WTC11 (cell line): Measurements from ENCODE around the gene MCF2L. TPM values are rescaled to one million over a fixed set of nuclear protein-coding genes. Genes with fewer than 3 reads are reported as not detected.

Experiments
- ATAC-seq: fragments of 200-7000 bp; cut with Tn5 transposase; 2 replicates; pipeline ENCODE4 v1.10.0; 2021; ENCODE audit warnings: mild to moderate bottlenecking, moderate library complexity
- CTCF ChIA-PET: fragments of 300-600 bp; sonication (Branson Sonifier 250); formaldehyde crosslinking; loops from one replicate; lab custom pipeline; 2021; ENCODE audit warnings: antibody characterized with exemption; lab: Charles Lee
- POLR2A ChIA-PET: fragments of 350-600 bp; sonication (Branson Sonifier 250); formaldehyde crosslinking; loops from one replicate; lab custom pipeline; 2021; ENCODE audit warnings: antibody characterized with exemption; lab: Charles Lee
- DNase-seq: peaks from one replicate; pipeline ENCODE4 v3.0.0; 2021; ENCODE audit warnings: low spot score
- H3K27ac Mint-ChIP-seq: 2 replicates; pipeline ENCODE4 v1.8.0; 2021; ENCODE audit warnings: mixed read lengths
- H3K27me3 Mint-ChIP-seq: 2 replicates; pipeline ENCODE4 v1.8.0; 2021; ENCODE audit warnings: low read depth, mild to moderate bottlenecking, moderate library complexity, mixed read lengths
- H3K36me3 Mint-ChIP-seq: 2 replicates; pipeline ENCODE4 v1.8.0; 2021; ENCODE audit warnings: mixed read lengths
- H3K4me1 Mint-ChIP-seq: 2 replicates; pipeline ENCODE4 v1.8.0; 2022; ENCODE audit warnings: mixed read lengths
- H3K4me3 Mint-ChIP-seq: 2 replicates; pipeline ENCODE4 v1.8.0; 2021; ENCODE audit warnings: mild to moderate bottlenecking, moderate library complexity, mixed read lengths
- H3K9me3 Mint-ChIP-seq: 2 replicates; pipeline ENCODE4 v1.8.0; 2021; ENCODE audit warnings: mixed read lengths
- FOXP1 ChIP-seq: sonication (generic); formaldehyde crosslinking; IDR thresholded peaks from 2 replicates; pipeline ENCODE4 v1.8.0; 2022; ENCODE audit warnings: missing genetic modification reagents, mild to moderate bottlenecking, moderate library complexity, borderline replicate concordance
- GABPB1 ChIP-seq: sonication (generic); formaldehyde crosslinking; IDR thresholded peaks from 2 replicates; pipeline ENCODE4 v1.8.1; 2023; ENCODE audit warnings: mild to moderate bottlenecking, missing genetic modification reagents
- GTF2I ChIP-seq: fragments of 250-450 bp; sonication (Bioruptor Pico); conservative IDR thresholded peaks from 2 replicates; pipeline ENCODE4 v1.4.0; 2021; ENCODE audit warnings: mild to moderate bottlenecking
- KAT7 ChIP-seq: sonication (generic); formaldehyde crosslinking; IDR thresholded peaks from 2 replicates; pipeline ENCODE4 v1.8.1; 2023; ENCODE audit warnings: missing genetic modification reagents, mild to moderate bottlenecking, borderline replicate concordance
- MYBL2 ChIP-seq: sonication (generic); formaldehyde crosslinking; IDR thresholded peaks from 2 replicates; pipeline ENCODE4 v1.8.1; 2023; ENCODE audit warnings: mild to moderate bottlenecking, moderate library complexity, missing genetic modification reagents
- NFATC4 ChIP-seq: fragments of 250-450 bp; sonication (Bioruptor Pico); IDR thresholded peaks from 2 replicates; pipeline ENCODE4 v1.9.0; 2021; ENCODE audit warnings: mild to moderate bottlenecking
- NR1H2 ChIP-seq: sonication (generic); formaldehyde crosslinking; IDR thresholded peaks from 2 replicates; pipeline ENCODE4 v1.9.0; 2021; ENCODE audit warnings: mild to moderate bottlenecking, moderate library complexity, missing genetic modification reagents
- NR3C1 ChIP-seq: sonication (generic); formaldehyde crosslinking; conservative IDR thresholded peaks from 2 replicates; pipeline ENCODE4 v1.8.1; 2023; ENCODE audit warnings: low read depth, mild to moderate bottlenecking, missing genetic modification reagents
- OVOL2 ChIP-seq: fragments of 250-450 bp; sonication (Bioruptor Pico); IDR thresholded peaks from 2 replicates; pipeline ENCODE4 v1.9.0; 2021; ENCODE audit warnings: mild to moderate bottlenecking, borderline replicate concordance
- RELA ChIP-seq: sonication (generic); formaldehyde crosslinking; IDR thresholded peaks from 2 replicates; pipeline ENCODE4 v1.8.1; 2022; ENCODE audit warnings: missing genetic modification reagents, mild to moderate bottlenecking, borderline replicate concordance
- ZNF263 ChIP-seq: sonication (generic); formaldehyde crosslinking; IDR thresholded peaks from 2 replicates; pipeline ENCODE4 v1.8.1; 2022; ENCODE audit warnings: low read depth, mild to moderate bottlenecking, moderate library complexity, missing genetic modification reagents
- ZNF423 ChIP-seq: fragments of 250-450 bp; sonication (Bioruptor Pico); IDR thresholded peaks from 2 replicates; pipeline ENCODE4 v2.1.2; 2022; ENCODE audit warnings: mild to moderate bottlenecking, moderate library complexity
- total RNA-seq: library from RNA; stranded (reverse); gene quantifications from 3 replicates; pipeline ENCODE4 v1.2.3, GENCODE V29; 2021
- TF ChIP-seq, protein P1 (sequence below): sonication (generic); formaldehyde crosslinking; IDR thresholded peaks from 2 replicates; pipeline ENCODE4 v1.8.1; 2022; ENCODE audit warnings: mild to moderate bottlenecking, moderate library complexity, missing genetic modification reagents
- TF ChIP-seq, protein P2 (sequence below): sonication (generic); formaldehyde crosslinking; IDR thresholded peaks from 2 replicates; pipeline ENCODE4 v1.8.0; 2022; ENCODE audit warnings: mild to moderate bottlenecking, missing genetic modification reagents
- TF ChIP-seq, protein P3 (sequence below): sonication (generic); formaldehyde crosslinking; IDR thresholded peaks from 2 replicates; pipeline ENCODE4 v1.8.1; 2023; ENCODE audit warnings: mild to moderate bottlenecking, missing genetic modification reagents, moderate library complexity
- TF ChIP-seq, protein P4 (sequence below): sonication (generic); formaldehyde crosslinking; IDR thresholded peaks from 2 replicates; pipeline ENCODE4 v1.8.0; 2023; ENCODE audit warnings: mild to moderate bottlenecking, missing genetic modification reagents
- TF ChIP-seq, protein P5 (sequence below): sonication (generic); formaldehyde crosslinking; IDR thresholded peaks from 2 replicates; pipeline ENCODE4 v1.8.0; 2022; ENCODE audit warnings: mild to moderate bottlenecking, missing genetic modification reagents
- TF ChIP-seq, protein P6 (sequence below): fragments of 250-450 bp; sonication (Bioruptor Pico); conservative IDR thresholded peaks from 2 replicates; pipeline ENCODE4 v1.9.0; 2021; ENCODE audit warnings: mild to moderate bottlenecking
- TF ChIP-seq, protein P7 (sequence below): sonication (generic); formaldehyde crosslinking; IDR thresholded peaks from 2 replicates; pipeline ENCODE4 v1.8.1; 2022; ENCODE audit warnings: low read depth, missing genetic modification reagents, borderline replicate concordance

The MCF2L gene
- total RNA-seq, 1 experiment from 2014 or later, result 34.8 TPM

DNA sequence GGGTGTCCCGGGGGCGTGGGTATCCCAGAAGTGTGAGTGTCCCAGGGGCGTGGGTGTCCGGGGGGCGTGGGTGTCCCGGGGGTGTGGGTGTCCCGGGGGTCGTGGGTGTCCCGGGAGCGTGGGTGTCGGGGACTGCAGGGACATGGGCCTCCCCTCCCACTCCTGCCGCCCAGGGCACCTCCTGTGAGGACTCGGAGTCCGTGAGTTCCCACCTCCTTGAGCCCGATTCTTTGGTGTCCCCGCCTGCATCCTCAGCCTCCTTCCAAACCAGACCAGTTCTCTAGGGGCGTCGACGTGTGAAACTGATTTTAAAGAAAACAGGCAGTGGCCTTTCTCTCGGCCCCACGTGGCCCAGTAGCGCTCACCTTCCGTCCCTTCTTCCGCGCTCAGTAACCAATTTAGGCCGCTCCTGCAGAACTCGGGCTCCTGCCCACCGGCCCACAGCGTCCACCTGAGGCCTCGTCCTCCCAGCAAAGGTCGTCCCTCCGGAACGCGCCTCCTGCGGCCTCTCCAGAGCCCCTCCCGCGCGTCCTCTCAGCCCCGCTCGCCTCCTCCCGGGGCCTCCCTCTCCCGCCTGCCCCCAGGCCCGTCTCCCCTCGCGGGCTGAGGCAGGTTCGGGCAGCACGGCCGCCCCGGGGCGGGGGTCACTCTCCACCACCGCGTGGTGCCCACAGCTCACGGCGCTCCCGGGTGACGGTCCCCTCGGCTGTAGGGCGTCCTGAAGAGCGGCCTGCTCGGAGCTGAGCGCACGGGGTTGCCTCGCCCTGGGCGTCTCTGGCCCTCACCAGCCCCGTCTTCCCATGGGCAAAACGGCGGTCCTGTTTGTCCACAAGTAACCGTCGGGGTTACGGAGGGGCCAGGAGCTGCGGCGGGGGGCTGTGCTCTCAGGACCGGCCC, 140.4 kb downstream of the MCF2L start (continued):
- TF ChIP-seq, protein P1, sequence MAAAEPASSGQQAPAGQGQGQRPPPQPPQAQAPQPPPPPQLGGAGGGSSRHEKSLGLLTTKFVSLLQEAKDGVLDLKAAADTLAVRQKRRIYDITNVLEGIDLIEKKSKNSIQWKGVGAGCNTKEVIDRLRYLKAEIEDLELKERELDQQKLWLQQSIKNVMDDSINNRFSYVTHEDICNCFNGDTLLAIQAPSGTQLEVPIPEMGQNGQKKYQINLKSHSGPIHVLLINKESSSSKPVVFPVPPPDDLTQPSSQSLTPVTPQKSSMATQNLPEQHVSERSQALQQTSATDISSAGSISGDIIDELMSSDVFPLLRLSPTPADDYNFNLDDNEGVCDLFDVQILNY (CRISPR knock-in tag), result peak; percentile 26; the same call in 1 of the 2 replicates
- TF ChIP-seq, protein P2, sequence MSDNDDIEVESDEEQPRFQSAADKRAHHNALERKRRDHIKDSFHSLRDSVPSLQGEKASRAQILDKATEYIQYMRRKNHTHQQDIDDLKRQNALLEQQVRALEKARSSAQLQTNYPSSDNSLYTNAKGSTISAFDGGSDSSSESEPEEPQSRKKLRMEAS (CRISPR knock-in tag), result peak; percentile 85
- TF ChIP-seq, protein P3, sequence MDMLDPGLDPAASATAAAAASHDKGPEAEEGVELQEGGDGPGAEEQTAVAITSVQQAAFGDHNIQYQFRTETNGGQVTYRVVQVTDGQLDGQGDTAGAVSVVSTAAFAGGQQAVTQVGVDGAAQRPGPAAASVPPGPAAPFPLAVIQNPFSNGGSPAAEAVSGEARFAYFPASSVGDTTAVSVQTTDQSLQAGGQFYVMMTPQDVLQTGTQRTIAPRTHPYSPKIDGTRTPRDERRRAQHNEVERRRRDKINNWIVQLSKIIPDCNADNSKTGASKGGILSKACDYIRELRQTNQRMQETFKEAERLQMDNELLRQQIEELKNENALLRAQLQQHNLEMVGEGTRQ (CRISPR knock-in tag), result peak; percentile 39
- TF ChIP-seq OVOL2 (CRISPR knock-in tag) (no peak), KAT7 (CRISPR knock-in tag) (no peak), GABPB1 (CRISPR knock-in tag) (no peak)
- TF ChIP-seq, protein P4, sequence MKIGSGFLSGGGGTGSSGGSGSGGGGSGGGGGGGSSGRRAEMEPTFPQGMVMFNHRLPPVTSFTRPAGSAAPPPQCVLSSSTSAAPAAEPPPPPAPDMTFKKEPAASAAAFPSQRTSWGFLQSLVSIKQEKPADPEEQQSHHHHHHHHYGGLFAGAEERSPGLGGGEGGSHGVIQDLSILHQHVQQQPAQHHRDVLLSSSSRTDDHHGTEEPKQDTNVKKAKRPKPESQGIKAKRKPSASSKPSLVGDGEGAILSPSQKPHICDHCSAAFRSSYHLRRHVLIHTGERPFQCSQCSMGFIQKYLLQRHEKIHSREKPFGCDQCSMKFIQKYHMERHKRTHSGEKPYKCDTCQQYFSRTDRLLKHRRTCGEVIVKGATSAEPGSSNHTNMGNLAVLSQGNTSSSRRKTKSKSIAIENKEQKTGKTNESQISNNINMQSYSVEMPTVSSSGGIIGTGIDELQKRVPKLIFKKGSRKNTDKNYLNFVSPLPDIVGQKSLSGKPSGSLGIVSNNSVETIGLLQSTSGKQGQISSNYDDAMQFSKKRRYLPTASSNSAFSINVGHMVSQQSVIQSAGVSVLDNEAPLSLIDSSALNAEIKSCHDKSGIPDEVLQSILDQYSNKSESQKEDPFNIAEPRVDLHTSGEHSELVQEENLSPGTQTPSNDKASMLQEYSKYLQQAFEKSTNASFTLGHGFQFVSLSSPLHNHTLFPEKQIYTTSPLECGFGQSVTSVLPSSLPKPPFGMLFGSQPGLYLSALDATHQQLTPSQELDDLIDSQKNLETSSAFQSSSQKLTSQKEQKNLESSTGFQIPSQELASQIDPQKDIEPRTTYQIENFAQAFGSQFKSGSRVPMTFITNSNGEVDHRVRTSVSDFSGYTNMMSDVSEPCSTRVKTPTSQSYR (CRISPR knock-in tag), result 0 out of 2 replicates have a peak, but pooled peaks have one; percentile 42
- TF ChIP-seq, protein P5, sequence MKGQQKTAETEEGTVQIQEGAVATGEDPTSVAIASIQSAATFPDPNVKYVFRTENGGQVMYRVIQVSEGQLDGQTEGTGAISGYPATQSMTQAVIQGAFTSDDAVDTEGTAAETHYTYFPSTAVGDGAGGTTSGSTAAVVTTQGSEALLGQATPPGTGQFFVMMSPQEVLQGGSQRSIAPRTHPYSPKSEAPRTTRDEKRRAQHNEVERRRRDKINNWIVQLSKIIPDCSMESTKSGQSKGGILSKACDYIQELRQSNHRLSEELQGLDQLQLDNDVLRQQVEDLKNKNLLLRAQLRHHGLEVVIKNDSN (CRISPR knock-in tag), result 0 out of 2 replicates have a peak, but pooled peaks have one; percentile 47
- TF ChIP-seq, all 79 proteins: peak for 11

DNA sequence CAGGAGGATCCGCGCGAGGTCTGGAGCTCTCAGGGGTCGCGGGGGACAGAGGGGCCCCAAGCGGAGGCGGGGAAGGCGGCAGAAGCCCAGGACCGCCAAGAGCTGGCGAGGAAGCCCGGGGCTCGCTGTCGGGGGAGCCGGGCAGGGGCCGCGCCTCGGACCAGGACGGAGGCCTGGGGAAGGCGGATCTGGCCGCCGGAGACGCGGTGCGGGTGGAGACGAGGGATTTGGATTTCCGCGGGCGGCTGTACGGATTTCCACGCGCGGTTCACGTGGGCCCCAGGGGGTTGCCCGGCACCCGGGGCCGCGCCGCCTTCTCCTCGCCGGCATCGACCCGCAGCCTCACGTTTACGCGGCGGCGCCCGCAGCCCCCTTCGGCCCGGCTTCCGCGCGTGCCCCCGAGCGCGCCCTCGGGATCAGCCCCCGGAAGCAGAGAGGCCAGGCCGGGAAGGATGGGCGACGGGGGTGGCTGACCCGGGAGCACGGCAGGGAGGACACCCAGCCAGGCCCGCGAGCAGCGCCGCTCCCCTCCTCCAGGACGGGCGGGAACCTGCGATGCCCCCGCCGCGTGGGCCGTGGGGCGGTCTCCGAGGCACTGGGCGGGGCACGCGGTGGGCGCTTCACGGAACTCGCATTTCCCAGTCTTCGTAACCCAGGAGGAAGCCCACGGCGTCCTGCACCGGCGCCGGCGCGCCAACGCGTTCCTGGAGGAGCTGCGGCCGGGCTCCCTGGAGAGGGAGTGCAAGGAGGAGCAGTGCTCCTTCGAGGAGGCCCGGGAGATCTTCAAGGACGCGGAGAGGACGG, 141.2 kb downstream of the MCF2L start:
- DNase-seq, result peak; percentile 31
- Mint-ChIP-seq H3K36me3 (0 out of 2 replicates have a peak, but pooled peaks cover 2% of the 10 kb centered on the region), H3K9me3 (peaks cover 6% of the 10 kb centered on the region), H3K27ac (no peak overlapping the region), H3K27me3 (peaks cover 21% of the 10 kb centered on the region), H3K4me1 (peaks cover 8% of the 10 kb centered on the region), H3K4me3 (peak overlapping the region; percentile 55)
- peak; percentile 35 for ATAC-seq
- ChIA-PET POLR2A (interaction anchor here (1.1 kb wide), 1 partner anchor 13 kb away, joined by 3 read pairs; no protein-coding TSS in a partner anchor), CTCF (interaction anchor here (1.0 to 1.2 kb wide), 2 partner anchors 20 to 81 kb away, joined by 3 to 5 read pairs; no protein-coding TSS in a partner anchor)
- TF ChIP-seq NFATC4 (CRISPR knock-in tag) (no peak), ZNF263 (CRISPR knock-in tag) (peak; percentile 95), NR1H2 (CRISPR knock-in tag) (no peak), GTF2I (CRISPR knock-in tag) (no peak), MYBL2 (CRISPR knock-in tag) (0 out of 2 replicates have a peak, but pooled peaks have one; percentile 20), KAT7 (CRISPR knock-in tag) (peak; percentile 72; the same call in 1 of the 2 replicates), FOXP1 (CRISPR knock-in tag) (peak; percentile 52; the same call in 1 of the 2 replicates), NR3C1 (CRISPR knock-in tag) (no peak), RELA (CRISPR knock-in tag) (0 out of 2 replicates have a peak, but pooled peaks have one; percentile 13), ZNF423 (CRISPR knock-in tag) (peak; percentile 40; the same call in 1 of the 2 replicates)
- TF ChIP-seq, protein P6, sequence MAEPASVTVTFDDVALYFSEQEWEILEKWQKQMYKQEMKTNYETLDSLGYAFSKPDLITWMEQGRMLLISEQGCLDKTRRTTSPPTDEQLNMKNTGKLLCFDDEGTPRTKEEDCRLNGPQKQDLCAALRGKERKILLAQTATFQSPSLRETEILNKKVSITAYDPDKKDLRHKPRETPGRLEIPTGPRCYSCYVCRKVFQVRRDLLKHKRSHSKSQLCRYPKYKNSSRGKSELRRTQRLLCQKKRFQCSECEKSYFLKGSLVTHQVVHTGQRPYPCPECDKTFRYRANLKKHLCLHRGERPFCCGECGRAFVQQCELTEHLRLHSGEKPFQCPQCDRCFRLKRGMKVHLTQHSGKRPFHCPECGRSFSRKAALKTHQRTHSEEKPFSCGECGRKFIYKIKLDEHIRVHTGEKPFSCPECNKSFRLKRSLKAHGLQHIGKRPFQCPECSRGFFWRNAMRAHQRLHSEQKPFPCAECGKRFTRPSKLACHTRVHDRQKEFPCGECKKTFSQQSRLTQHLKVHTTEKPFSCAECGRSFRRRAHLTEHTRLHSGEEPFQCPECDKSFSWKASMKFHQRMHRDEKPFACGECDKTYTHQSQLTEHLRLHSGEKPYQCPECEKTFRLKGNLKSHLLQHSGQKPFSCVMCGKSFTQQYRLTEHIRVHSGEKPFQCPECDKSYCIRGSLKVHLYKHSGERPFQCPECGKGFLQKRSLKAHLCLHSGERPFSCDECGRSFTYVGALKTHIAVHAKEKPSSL (CRISPR knock-in tag), result no peak
- TF ChIP-seq, protein P7, sequence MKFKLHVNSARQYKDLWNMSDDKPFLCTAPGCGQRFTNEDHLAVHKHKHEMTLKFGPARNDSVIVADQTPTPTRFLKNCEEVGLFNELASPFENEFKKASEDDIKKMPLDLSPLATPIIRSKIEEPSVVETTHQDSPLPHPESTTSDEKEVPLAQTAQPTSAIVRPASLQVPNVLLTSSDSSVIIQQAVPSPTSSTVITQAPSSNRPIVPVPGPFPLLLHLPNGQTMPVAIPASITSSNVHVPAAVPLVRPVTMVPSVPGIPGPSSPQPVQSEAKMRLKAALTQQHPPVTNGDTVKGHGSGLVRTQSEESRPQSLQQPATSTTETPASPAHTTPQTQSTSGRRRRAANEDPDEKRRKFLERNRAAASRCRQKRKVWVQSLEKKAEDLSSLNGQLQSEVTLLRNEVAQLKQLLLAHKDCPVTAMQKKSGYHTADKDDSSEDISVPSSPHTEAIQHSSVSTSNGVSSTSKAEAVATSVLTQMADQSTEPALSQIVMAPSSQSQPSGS (CRISPR knock-in tag), result no peak
- TF ChIP-seq, protein P2 (CRISPR knock-in tag), result peak; percentile 16
